KBM-7 (cell line): ENCODE data around the gene SPPL2A.

Source experiments
- DNase-seq: peaks from one replicate; pipeline ENCODE4 v3.0.0-alpha.2; 2015
- in situ Hi-C: fragments of 300-500 bp; cut with MboI; formaldehyde crosslinking; loops from 2 replicates; pipeline ENCODE4 v1.14.3; 2020; ENCODE audit warnings: low sequenced_read_pairs, low pct_unique_long_range_greater_than_20kb, mixed read lengths

The SPPL2A gene

GRCh38 chr15:50698101-50698500 is 67.4 kb downstream of the SPPL2A start:
- no peak for DNase-seq
- in situ Hi-C loops: loop anchor here (25.0 kb wide), 1 partner anchor 189 kb away; no protein-coding TSS in a partner anchor

- DNase-seq: no peak
- in situ Hi-C loops: loop anchor here (25.0 kb wide), 1 partner anchor 190 kb away; no protein-coding TSS in a partner anchor
Measured at GRCh38 chr15:50697109-50697797, 68.3 kb downstream of the SPPL2A start.

- peak; percentile 12 for DNase-seq
- in situ Hi-C loops: loop anchor here (25.0 kb wide), 1 partner anchor 193 kb away; no protein-coding TSS in a partner anchor
Measured at GRCh38 chr15:50694634-50695165, 70.8 kb downstream of the SPPL2A start.

- no peak for DNase-seq
- in situ Hi-C loops: loop anchor here (25.0 kb wide), 1 partner anchor 200 kb away; no protein-coding TSS in a partner anchor
Measured at GRCh38 chr15:50687302-50687902, 78.1 kb downstream of the SPPL2A start.

- peak; percentile 90 for DNase-seq
- in situ Hi-C loops: loop anchor here (25.0 kb wide), 1 partner anchor 201 kb away; no protein-coding TSS in a partner anchor
Measured at GRCh38 chr15:50686469-50687301, 78.8 kb downstream of the SPPL2A start, which contains the start of gene TRPM7. Gene TRPM7, minus strand, starts transcription at chr15:50686797. Its CDS starts 264 bp downstream, at chr15:50686533.

- DNase-seq: peak; percentile 71
- in situ Hi-C loops: loop anchor here (25.0 kb wide), 1 partner anchor 201 kb away; no protein-coding TSS in a partner anchor
Measured at GRCh38 chr15:50685976-50686468, 79.5 kb downstream of the SPPL2A start.

GRCh38 chr15:50685191-50685975 is 80.1 kb downstream of the SPPL2A start:
- DNase-seq: peak; percentile 28
- in situ Hi-C loops: loop anchor here (25.0 kb wide), 1 partner anchor 202 kb away; no protein-coding TSS in a partner anchor

GRCh38 chr15:50681467-50681866 is 84.0 kb downstream of the SPPL2A start:
- in situ Hi-C loops: loop anchor here (25.0 kb wide), 1 partner anchor 206 kb away; no protein-coding TSS in a partner anchor
- DNase-seq: no peak

GRCh38 chr15:50676799-50677483 is 88.6 kb downstream of the SPPL2A start:
- no peak for DNase-seq
- in situ Hi-C loops: loop anchor here (25.0 kb wide), 1 partner anchor 210 kb away; no protein-coding TSS in a partner anchor

GRCh38 chr15:50675535-50676144 is 89.9 kb downstream of the SPPL2A start:
- peak; percentile 51 for DNase-seq
- in situ Hi-C loops: loop anchor here (25.0 kb wide), 1 partner anchor 212 kb away; no protein-coding TSS in a partner anchor

- in situ Hi-C loops: no loop called here
- no peak for DNase-seq
Measured at GRCh38 chr15:50670115-50670514, 95.4 kb downstream of the SPPL2A start.

- DNase-seq: no peak
- in situ Hi-C loops: no loop called here
Measured at GRCh38 chr15:50669611-50670010, 95.9 kb downstream of the SPPL2A start.

GRCh38 chr15:50665938-50666337 is 99.6 kb downstream of the SPPL2A start:
- in situ Hi-C loops: no loop called here
- DNase-seq: no peak

GRCh38 chr15:50655555-50655954 is 110.0 kb downstream of the SPPL2A start:
- DNase-seq: no peak
- in situ Hi-C loops: no loop called here

- DNase-seq: no peak
- in situ Hi-C loops: no loop called here
Measured at GRCh38 chr15:50653156-50653743, 112.3 kb downstream of the SPPL2A start.

GRCh38 chr15:50652671-50653070 is 112.8 kb downstream of the SPPL2A start:
- no peak for DNase-seq
- in situ Hi-C loops: no loop called here
